GM12878 (cell line): ENCODE data around the gene NCOA6. TPM values are rescaled to one million over a fixed set of nuclear protein-coding genes. Genes with fewer than 3 reads are reported as not detected.

Experiments
- ATAC-seq: fragments of 200-7000 bp; cut with Tn5 transposase; 3 replicates; pipeline ENCODE4 v1.9.1; 2020; ENCODE audit warnings: mild to moderate bottlenecking, moderate library complexity
- BruUV-seq: library from RNA; stranded (reverse); fragments of 400-500 nt; replicated peaks from 2 replicates; lab custom pipeline; 2021; lab: Mats Ljungman, UMichigan
- CTCF ChIA-PET: fragments of 300-600 bp; sonication (Branson Sonifier 250); formaldehyde crosslinking; extraction: SDS; loops from one replicate; lab custom pipeline; 2021; ENCODE audit warnings: inconsistent platforms; lab: Yijun Ruan, JAX
- POLR2A ChIA-PET: fragments of 350-600 bp; formaldehyde crosslinking; extraction: SDS; loops from one replicate; lab custom pipeline; 2021; ENCODE audit warnings: inconsistent platforms; lab: Charles Lee
- RAD21 ChIA-PET: fragments of 300-600 bp; sonication (Branson Sonifier 250); formaldehyde crosslinking; loops from one replicate; lab custom pipeline; 2023; ENCODE audit warnings: antibody characterized with exemption; ENCODE audit not compliant: unreplicated experiment; lab: Charles Lee
- SMC1A ChIA-PET: fragments of 300-600 bp; sonication (Branson Sonifier 250); formaldehyde crosslinking; loops from one replicate; lab custom pipeline; 2023; ENCODE audit not compliant: unreplicated experiment, uncharacterized antibody; lab: Charles Lee
- DNase-seq: peaks from one replicate; pipeline ENCODE4 v3.0.0-alpha.2; 2011; ENCODE audit warnings: low read depth, low spot score
- FAIRE-seq: peaks from 3 replicates; lab custom pipeline; 2011; peaks lifted over from hg19 to GRCh38; lab: Jason Lieb, UNC
- H2AFZ ChIP-seq: 2 replicates; pipeline ENCODE4 v1.6.0; 2011; ENCODE audit warnings: low read depth, low read length, control low read depth; ENCODE audit not compliant: control insufficient read depth
- H3K27ac ChIP-seq: 2 replicates; pipeline ENCODE4 v1.5.1; 2011; ENCODE audit warnings: control low read depth; ENCODE audit not compliant: control insufficient read depth, insufficient read depth
- H3K27me3 ChIP-seq, 2 experiments: replicated peaks in 1 of 2; 2 replicates each; pipeline versions ENCODE4 v1.6.0 to v1.6.1; 2011; ENCODE audit warnings: low read length in 1 of 2; ENCODE audit not compliant: control insufficient read depth in 2 of 2, insufficient read depth in 2 of 2
- H3K36me3 ChIP-seq, 2 experiments: 2 replicates each; pipeline ENCODE4 v1.5.1; 2011; ENCODE audit warnings: low read length in 1 of 2; ENCODE audit not compliant: control insufficient read depth in 2 of 2, insufficient read depth in 2 of 2
- H3K4me1 ChIP-seq: 2 replicates; pipeline ENCODE4 v1.6.1; 2011; ENCODE audit warnings: mild to moderate bottlenecking, low read length, moderate library complexity, mixed read lengths; ENCODE audit not compliant: control insufficient read depth, insufficient read depth
- H3K4me2 ChIP-seq: 2 replicates; pipeline ENCODE4 v1.6.0; 2011; ENCODE audit warnings: control low read depth; ENCODE audit not compliant: control insufficient read depth, insufficient read depth
- H3K4me3 ChIP-seq: fragments of 200-600 bp; sonication (generic); 2 replicates; pipeline ENCODE4 v1.5.1; 2016
- H3K79me2 ChIP-seq: 2 replicates; pipeline ENCODE4 v1.6.0; 2011; ENCODE audit warnings: low read length; ENCODE audit not compliant: control insufficient read depth, insufficient read depth
- H3K9ac ChIP-seq: 2 replicates; pipeline ENCODE4 v1.8.0; 2011; ENCODE audit warnings: low read length, control low read depth, mixed read lengths; ENCODE audit not compliant: control insufficient read depth, insufficient read depth
- H3K9me3 ChIP-seq: replicated peaks from 3 replicates; pipeline ENCODE4 v1.5.1; 2011; ENCODE audit warnings: mild to moderate bottlenecking, low read length; ENCODE audit not compliant: control insufficient read depth, insufficient read depth
- H4K20me1 ChIP-seq: 2 replicates; pipeline ENCODE4 v1.6.0; 2011; ENCODE audit not compliant: control insufficient read depth, insufficient read depth
- CHD1 ChIP-seq: IDR thresholded peaks from 2 replicates; pipeline ENCODE4 v1.6.1; 2012; ENCODE audit warnings: low read depth, low read length, improper control_type of control experiment
- CHD4 ChIP-seq: fragments of 200-600 bp; sonication (generic); IDR thresholded peaks from 2 replicates; pipeline ENCODE4 v1.6.1; 2016; ENCODE audit warnings: mild to moderate bottlenecking
- E4F1 ChIP-seq: fragments of 450-650 bp; IDR thresholded peaks from 2 replicates; pipeline ENCODE4 v1.6.1; 2018; ENCODE audit warnings: borderline replicate concordance, mild to moderate bottlenecking; ENCODE audit not compliant: partially characterized antibody
- MAX ChIP-seq: IDR thresholded peaks from 2 replicates; pipeline ENCODE4 v1.6.1; 2012; ENCODE audit warnings: low read depth, low read length, improper control_type of control experiment
- MEF2A ChIP-seq: IDR thresholded peaks from 2 replicates; pipeline ENCODE4 v1.6.1; 2011; ENCODE audit warnings: low read depth, mild to moderate bottlenecking, low read length, moderate library complexity; ENCODE audit not compliant: insufficient read depth
- PML ChIP-seq: IDR thresholded peaks from 2 replicates; pipeline ENCODE4 v1.6.1; 2012; ENCODE audit warnings: low read length, inconsistent platforms
- RAD51 ChIP-seq: fragments of 450-650 bp; IDR thresholded peaks from 2 replicates; pipeline ENCODE4 v1.6.1; 2016; ENCODE audit warnings: moderate library complexity, mild to moderate bottlenecking, inconsistent platforms
- SP1 ChIP-seq: IDR thresholded peaks from one replicate; pipeline ENCODE4 v1.6.1; 2011; ENCODE audit warnings: low read depth, low read length
- SPI1 ChIP-seq: IDR thresholded peaks from 2 replicates; pipeline ENCODE4 v1.6.1; 2011; ENCODE audit warnings: low read depth, mild to moderate bottlenecking, low read length, moderate library complexity, borderline replicate concordance; ENCODE audit not compliant: insufficient read depth
- ZNF622 ChIP-seq: fragments of 450-650 bp; IDR thresholded peaks from 2 replicates; pipeline ENCODE4 v1.6.1; 2017; ENCODE audit warnings: mild to moderate bottlenecking, inconsistent platforms
- in situ Hi-C: fragments of 300-500 bp; cut with MboI; formaldehyde crosslinking; loops from 9 replicates; pipeline ENCODE4 v1.14.3; 2018; ENCODE audit warnings: mixed read lengths
- intact Hi-C: fragments of 100-400 bp; cut with micrococcal nuclease; formaldehyde crosslinking; loops from one replicate; pipeline ENCODE4 v1.14.2; 2022; ENCODE audit not compliant: unreplicated experiment
- polyA plus RNA-seq, 11 experiments: library from polyadenylated mRNA; depleted of rRNA in 4 of 11; unstranded in 6 of 11; stranded (reverse) in 5 of 11; fragments of >200 nt; fragmentation: Nextera tagmentation in 4 of 11; fragmentation: Illumina TruSeq in 1 of 11; extraction: Ambion mirVana in 4 of 11; extraction: Trizol in 1 of 11; gene quantifications; 1 replicate in 1 of 11; 2 replicates in 10 of 11; pipeline versions ENCODE4 v1.2.1 to v1.2.3, GENCODE V29; 2011 to 2016; ENCODE audit warnings: inconsistent platforms in 2 of 11, missing spikeins in 2 of 11, low read depth in 1 of 11
- total RNA-seq, 4 experiments: library from RNA; depleted of rRNA in 3 of 4; stranded (reverse); fragments of >200 nt in 3 of 4; fragmentation: Illumina TruSeq in 1 of 4; extraction: Trizol in 1 of 4; gene quantifications; 2 replicates each; pipeline versions ENCODE4 v1.2.1 to v1.2.3, GENCODE V29; 2013 to 2021
- TF ChIP-seq, protein P1 (sequence below): fragments of 150-350 bp; IDR thresholded peaks from 2 replicates; pipeline ENCODE4 v1.6.1; 2016; ENCODE audit warnings: low read depth, low read length
- TF ChIP-seq, protein P2 (sequence below): IDR thresholded peaks from 2 replicates; pipeline ENCODE4 v1.6.1; 2011; ENCODE audit warnings: borderline replicate concordance, low read depth, mild to moderate bottlenecking, moderate library complexity, mixed read lengths, low read length; ENCODE audit not compliant: insufficient read depth; ENCODE audit errors: extremely low read length

Gene NCOA6
- total and polyA plus RNA-seq, 10 of the 15 experiments (the other 5 are each of a cell fraction or from before 2014, with no cell fraction given), result 6.1 to 20.6 (median 12.6) TPM

DNA sequence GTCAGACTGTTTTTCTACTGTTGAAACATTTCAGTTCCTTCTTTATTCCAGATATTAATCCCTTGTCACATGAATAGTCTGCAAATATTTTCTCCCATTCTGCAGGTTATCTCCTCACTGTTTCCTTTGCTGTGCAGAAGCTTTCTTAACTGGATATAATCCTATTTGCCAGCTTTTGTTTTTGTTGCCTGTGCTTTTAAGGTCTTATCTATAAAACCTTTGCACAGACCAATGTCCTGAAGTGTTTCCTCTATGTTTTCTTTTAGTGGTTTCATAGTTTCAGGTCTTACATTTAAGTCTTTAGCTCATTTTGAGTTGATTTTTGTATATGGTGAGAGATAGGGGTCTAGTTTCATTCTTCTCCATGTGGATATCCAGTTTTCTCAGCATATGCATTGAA lies 19.2 kb downstream of the NCOA6 start (continued):
- TF ChIP-seq CHD1, result no peak

DNA sequence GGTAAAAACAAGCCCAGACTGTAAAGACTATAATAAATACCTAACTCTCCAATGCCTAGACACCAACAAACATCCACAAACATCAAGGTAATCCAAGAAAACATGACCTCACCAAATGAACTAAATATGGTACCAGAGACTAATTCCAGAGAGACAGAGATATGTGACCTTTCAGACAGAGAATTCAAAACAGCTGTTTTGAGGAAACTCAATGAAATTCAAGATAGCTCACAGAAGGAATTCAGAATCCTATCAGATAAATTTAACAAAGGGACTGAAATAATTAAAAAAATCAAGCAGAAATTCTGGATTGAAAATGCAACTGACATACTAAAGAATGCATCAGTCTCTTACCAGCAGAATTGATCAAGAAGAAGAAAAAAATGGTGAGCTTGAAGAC lies 26.6 kb downstream of the NCOA6 start:
- TF ChIP-seq PML (no peak), SP1 (no peak), MAX (no peak), SPI1 (no peak), CHD4 (no peak), RAD51 (no peak), E4F1 (no peak), MEF2A (no peak), ZNF622 (no peak)
- TF ChIP-seq, protein P1, sequence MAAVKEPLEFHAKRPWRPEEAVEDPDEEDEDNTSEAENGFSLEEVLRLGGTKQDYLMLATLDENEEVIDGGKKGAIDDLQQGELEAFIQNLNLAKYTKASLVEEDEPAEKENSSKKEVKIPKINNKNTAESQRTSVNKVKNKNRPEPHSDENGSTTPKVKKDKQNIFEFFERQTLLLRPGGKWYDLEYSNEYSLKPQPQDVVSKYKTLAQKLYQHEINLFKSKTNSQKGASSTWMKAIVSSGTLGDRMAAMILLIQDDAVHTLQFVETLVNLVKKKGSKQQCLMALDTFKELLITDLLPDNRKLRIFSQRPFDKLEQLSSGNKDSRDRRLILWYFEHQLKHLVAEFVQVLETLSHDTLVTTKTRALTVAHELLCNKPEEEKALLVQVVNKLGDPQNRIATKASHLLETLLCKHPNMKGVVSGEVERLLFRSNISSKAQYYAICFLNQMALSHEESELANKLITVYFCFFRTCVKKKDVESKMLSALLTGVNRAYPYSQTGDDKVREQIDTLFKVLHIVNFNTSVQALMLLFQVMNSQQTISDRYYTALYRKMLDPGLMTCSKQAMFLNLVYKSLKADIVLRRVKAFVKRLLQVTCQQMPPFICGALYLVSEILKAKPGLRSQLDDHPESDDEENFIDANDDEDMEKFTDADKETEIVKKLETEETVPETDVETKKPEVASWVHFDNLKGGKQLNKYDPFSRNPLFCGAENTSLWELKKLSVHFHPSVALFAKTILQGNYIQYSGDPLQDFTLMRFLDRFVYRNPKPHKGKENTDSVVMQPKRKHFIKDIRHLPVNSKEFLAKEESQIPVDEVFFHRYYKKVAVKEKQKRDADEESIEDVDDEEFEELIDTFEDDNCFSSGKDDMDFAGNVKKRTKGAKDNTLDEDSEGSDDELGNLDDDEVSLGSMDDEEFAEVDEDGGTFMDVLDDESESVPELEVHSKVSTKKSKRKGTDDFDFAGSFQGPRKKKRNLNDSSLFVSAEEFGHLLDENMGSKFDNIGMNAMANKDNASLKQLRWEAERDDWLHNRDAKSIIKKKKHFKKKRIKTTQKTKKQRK, result no peak
- TF ChIP-seq, protein P2, sequence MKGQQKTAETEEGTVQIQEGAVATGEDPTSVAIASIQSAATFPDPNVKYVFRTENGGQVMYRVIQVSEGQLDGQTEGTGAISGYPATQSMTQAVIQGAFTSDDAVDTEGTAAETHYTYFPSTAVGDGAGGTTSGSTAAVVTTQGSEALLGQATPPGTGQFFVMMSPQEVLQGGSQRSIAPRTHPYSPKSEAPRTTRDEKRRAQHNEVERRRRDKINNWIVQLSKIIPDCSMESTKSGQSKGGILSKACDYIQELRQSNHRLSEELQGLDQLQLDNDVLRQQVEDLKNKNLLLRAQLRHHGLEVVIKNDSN, result no peak
- Histone ChIP-seq H3K4me3 (no peak overlapping the region), H4K20me1 (no peaks in the 10 kb centered on the region; the same call in 1 of the 2 replicates), H3K9me3 (no peaks in the 10 kb centered on the region; the same call in 2 of the 3 replicates), H3K36me3 (no peaks in the 10 kb centered on the region), H3K4me1 (peaks cover 4% of the 10 kb centered on the region; the same call in 1 of the 2 replicates), H3K27ac (no peak overlapping the region), H3K79me2 (peaks cover 14% of the 10 kb centered on the region), H3K4me2 (no peak overlapping the region), H2AFZ (no peak overlapping the region), H3K27me3 (no peaks in the 10 kb centered on the region), H3K9ac (no peak overlapping the region)
- no TSS peak for BruUV-seq
- DNase-seq, result no peak
- POLR2A ChIA-PET, result interaction anchor here (0.6 kb wide), 1 partner anchor 608 kb away, joined by 3 read pairs; no protein-coding TSS in a partner anchor
- CTCF ChIA-PET, result no interaction called here
- SMC1A ChIA-PET, result interaction anchor here (1.3 kb wide), 1 partner anchor 20 kb away, joined by 3 read pairs; no protein-coding TSS in a partner anchor
- intact Hi-C loops, result no loop called here
- in situ Hi-C loops, result no loop called here
- RAD21 ChIA-PET, result no interaction called here
- no peak for ATAC-seq
- no peak for FAIRE-seq
